ENCODE data around the gene JARID2.

DNA sequence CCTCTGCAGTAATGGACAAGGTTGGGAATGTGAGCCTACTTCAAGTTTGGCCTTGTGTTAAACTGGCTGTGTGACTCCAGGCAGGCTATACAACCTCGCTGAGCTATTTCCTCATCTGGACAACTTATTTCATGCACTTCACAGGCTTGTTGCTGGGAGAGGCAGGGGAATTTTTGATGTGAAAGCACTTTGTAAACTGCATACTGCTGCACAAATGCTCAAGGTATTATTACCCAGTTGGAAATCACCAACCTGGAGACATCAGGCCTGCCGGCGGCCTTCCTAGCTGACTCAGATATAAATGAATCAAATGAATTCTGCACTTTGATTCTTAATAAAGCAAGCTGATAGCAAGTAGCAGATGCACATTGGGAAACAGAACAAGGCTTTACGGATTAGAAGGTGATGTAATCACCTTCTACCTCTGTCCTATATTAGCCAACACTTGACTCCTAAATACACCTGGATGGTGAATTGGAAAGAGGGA, 10.1 kb downstream of the JARID2 start:
- TF ChIP-seq POLR2AphosphoS5 (IDR thresholded peaks at IDR 0.05; ENCODE audit: low read depth, low read length) (no peak), POLR2A (IDR thresholded peaks at IDR 0.05; ENCODE audit: low read depth, low read length) (no peak), PAX5 (IDR thresholded peaks at IDR 0.05; ENCODE audit: insufficient read depth, low read length, severe bottlenecking) (no peak), SPI1 (IDR thresholded peaks at IDR 0.05; ENCODE audit: low read depth, low read length) (no peak)
